ENCODE measurements around the gene RALGPS2. TPM values are rescaled to one million over a fixed set of nuclear protein-coding genes. Genes with fewer than 3 reads are reported as not detected.

The RALGPS2 gene
- total RNA-seq, 1 donor, result 74.7 TPM

- TF ChIP-seq, protein P1, sequence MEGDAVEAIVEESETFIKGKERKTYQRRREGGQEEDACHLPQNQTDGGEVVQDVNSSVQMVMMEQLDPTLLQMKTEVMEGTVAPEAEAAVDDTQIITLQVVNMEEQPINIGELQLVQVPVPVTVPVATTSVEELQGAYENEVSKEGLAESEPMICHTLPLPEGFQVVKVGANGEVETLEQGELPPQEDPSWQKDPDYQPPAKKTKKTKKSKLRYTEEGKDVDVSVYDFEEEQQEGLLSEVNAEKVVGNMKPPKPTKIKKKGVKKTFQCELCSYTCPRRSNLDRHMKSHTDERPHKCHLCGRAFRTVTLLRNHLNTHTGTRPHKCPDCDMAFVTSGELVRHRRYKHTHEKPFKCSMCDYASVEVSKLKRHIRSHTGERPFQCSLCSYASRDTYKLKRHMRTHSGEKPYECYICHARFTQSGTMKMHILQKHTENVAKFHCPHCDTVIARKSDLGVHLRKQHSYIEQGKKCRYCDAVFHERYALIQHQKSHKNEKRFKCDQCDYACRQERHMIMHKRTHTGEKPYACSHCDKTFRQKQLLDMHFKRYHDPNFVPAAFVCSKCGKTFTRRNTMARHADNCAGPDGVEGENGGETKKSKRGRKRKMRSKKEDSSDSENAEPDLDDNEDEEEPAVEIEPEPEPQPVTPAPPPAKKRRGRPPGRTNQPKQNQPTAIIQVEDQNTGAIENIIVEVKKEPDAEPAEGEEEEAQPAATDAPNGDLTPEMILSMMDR (IDR thresholded peaks at IDR 0.05; ENCODE audit: insufficient read depth, low read length), result no peak
- no peak overlapping the region for H3K4me3 ChIP-seq (ENCODE audit: low read depth, low read length)
- no peak for DNase-seq (ENCODE audit: low read depth)
Observed at GRCh38 chr1:178796013-178796412, 71.0 kb downstream of the RALGPS2 start.

GRCh38 chr1:178797590-178797989 is 72.5 kb downstream of the RALGPS2 start:
- no peak overlapping the region for H3K4me3 ChIP-seq (ENCODE audit: low read depth, low read length)
- no peak for DNase-seq (ENCODE audit: low read depth)
- TF ChIP-seq, protein P1 (IDR thresholded peaks at IDR 0.05; ENCODE audit: insufficient read depth, low read length), result no peak

DNA sequence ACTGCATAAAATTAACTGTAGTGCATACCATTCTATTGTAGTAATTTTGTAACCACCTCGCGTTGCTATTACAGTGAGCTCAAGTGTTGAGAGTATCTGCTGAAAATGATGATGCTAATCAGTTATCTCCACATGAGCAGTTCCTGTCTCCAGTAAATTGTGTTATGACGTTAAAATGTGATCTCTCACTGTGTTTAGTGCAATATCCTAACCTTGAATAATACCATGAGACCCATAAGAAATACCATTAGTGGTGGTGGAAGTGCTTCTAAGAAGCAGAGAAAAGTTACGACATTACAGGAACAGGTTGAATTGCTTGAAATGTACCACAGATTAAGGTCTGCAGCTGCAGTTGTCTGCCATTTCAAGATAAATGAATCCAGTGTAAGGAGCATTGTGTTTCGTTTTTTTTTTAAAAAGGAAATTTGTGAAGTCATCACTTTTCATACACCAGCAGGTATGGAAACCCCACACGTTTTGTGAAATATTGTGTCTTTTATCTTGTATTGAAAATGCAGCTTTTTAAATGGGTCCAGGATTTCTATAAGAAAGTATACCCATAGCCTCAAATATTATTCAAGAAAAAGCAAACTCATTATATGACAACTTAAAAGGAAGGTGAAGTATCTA is 73.3 kb downstream of the RALGPS2 start:
- TF ChIP-seq, protein P1 (IDR thresholded peaks at IDR 0.05; ENCODE audit: insufficient read depth, low read length), result no peak
- H3K4me3 ChIP-seq (ENCODE audit: low read depth, low read length), result no peak overlapping the region
- DNase-seq (ENCODE audit: low read depth), result no peak

DNA sequence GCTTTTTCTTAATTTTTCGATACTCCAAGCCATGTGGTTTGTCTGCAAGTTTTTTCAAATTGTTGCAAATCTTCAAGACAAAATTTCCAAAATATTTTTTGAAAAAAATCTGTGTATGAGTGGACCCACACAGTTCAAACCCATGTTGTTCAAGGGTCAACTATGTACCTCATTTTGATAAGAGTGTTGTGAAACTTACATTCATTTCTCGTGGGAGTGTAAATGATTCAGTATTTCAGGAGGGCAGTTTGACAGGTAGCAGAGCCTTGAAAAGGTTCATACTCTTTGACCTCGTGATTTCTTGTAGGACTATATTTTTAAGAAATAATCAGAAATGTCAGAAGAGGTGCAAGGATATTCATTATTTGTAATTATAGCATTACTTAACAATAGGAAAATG is 77.8 kb downstream of the RALGPS2 start:
- TF ChIP-seq, protein P1 (IDR thresholded peaks at IDR 0.05; ENCODE audit: insufficient read depth, low read length), result no peak
- H3K4me3 ChIP-seq (ENCODE audit: low read depth, low read length), result no peak overlapping the region
- no peak for DNase-seq (ENCODE audit: low read depth)

- H3K4me3 ChIP-seq (ENCODE audit: low read depth, low read length), result no peak overlapping the region
- no peak for DNase-seq (ENCODE audit: low read depth)
- TF ChIP-seq, protein P1 (IDR thresholded peaks at IDR 0.05; ENCODE audit: insufficient read depth, low read length), result no peak
Observed at GRCh38 chr1:178806665-178807300, 81.7 kb downstream of the RALGPS2 start.

DNA sequence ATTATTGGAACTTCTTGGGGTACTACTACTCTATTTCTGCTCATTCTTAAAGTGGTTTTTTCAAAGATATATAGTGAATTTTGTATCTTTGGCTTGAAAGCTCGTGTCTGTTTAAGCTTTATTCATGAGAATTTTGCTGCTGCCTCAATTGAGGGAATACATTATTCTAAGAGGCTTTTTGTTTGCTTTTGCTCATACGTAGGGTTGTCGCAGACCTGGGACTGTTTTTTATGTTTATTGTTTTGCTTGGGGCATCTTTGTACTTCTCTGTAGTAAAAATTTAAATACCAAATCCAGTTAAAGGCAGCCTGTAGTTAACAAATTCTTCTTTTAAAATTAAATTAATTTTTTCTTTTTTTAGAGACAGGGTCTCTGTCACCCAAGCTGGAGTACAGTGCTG is 83.5 kb downstream of the RALGPS2 start:
- TF ChIP-seq, protein P1 (IDR thresholded peaks at IDR 0.05; ENCODE audit: insufficient read depth, low read length), result no peak
- no peak for DNase-seq (ENCODE audit: low read depth)

More for the DNA sequence above, 83.5 kb downstream of the RALGPS2 start:
- H3K4me3 ChIP-seq (ENCODE audit: low read depth, low read length), result no peak overlapping the region
